Sigmoid colon (tissue), 3 donors: ENCODE measurements around the gene ELMOD1.

Source experiments
- POLR2A ChIP-seq, 2 donors: fragments of 450-650 bp; IDR thresholded peaks; one replicate each; pipeline ENCODE4 v1.6.1; 2016; ENCODE audit warnings: antibody characterized with exemption in 2 of 2, mild to moderate bottlenecking in 2 of 2, moderate library complexity in 2 of 2
- TF ChIP-seq, protein P1 (sequence below), 4 experiments: fragments of 450-650 bp in 3 of 4; fragments of 200-600 bp in 1 of 4; IDR thresholded peaks; one replicate each; pipeline ENCODE4 v1.5.1; 2016 to 2019; ENCODE audit warnings: antibody characterized with exemption in 4 of 4, mild to moderate bottlenecking in 3 of 4, moderate library complexity in 2 of 4

- TF ChIP-seq, protein P1, sequence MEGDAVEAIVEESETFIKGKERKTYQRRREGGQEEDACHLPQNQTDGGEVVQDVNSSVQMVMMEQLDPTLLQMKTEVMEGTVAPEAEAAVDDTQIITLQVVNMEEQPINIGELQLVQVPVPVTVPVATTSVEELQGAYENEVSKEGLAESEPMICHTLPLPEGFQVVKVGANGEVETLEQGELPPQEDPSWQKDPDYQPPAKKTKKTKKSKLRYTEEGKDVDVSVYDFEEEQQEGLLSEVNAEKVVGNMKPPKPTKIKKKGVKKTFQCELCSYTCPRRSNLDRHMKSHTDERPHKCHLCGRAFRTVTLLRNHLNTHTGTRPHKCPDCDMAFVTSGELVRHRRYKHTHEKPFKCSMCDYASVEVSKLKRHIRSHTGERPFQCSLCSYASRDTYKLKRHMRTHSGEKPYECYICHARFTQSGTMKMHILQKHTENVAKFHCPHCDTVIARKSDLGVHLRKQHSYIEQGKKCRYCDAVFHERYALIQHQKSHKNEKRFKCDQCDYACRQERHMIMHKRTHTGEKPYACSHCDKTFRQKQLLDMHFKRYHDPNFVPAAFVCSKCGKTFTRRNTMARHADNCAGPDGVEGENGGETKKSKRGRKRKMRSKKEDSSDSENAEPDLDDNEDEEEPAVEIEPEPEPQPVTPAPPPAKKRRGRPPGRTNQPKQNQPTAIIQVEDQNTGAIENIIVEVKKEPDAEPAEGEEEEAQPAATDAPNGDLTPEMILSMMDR (IDR thresholded peaks at IDR 0.05) = no peak
- no peak for TF ChIP-seq POLR2A (IDR thresholded peaks at IDR 0.05)
Observed at GRCh38 chr11:107573438-107573837, 17.5 kb upstream of the ELMOD1 start.
